Loucy (cell line): ENCODE results near the gene MSMP.
A peak's percentile ranks its signal among the peaks of the same experiment; 100 is the strongest.

Experiments used
- H2AFZ ChIP-seq: fragments of 200-600 bp; sonication (generic); 2 replicates; pipeline ENCODE4 v1.6.0; 2016; ENCODE audit warnings: antibody characterized with exemption, mild to moderate bottlenecking, low read length, moderate library complexity
- H3F3A ChIP-seq: fragments of 200-600 bp; 2 replicates; pipeline ENCODE4 v1.6.0; 2016; ENCODE audit warnings: antibody characterized with exemption, low read depth, mild to moderate bottlenecking
- H3K27me3 ChIP-seq: fragments of 200-600 bp; sonication (generic); 2 replicates; pipeline ENCODE4 v1.6.1; 2014; ENCODE audit warnings: low read length, mild to moderate bottlenecking; ENCODE audit not compliant: insufficient read depth, poor library complexity, severe bottlenecking
- H3K36me3 ChIP-seq: fragments of 200-600 bp; sonication (generic); 2 replicates; pipeline ENCODE4 v1.6.1; 2016; ENCODE audit warnings: low read length; ENCODE audit not compliant: insufficient read depth
- H3K4me1 ChIP-seq: fragments of 200-600 bp; sonication (generic); 2 replicates; pipeline ENCODE4 v1.5.1; 2014; ENCODE audit warnings: low read length, mild to moderate bottlenecking; ENCODE audit not compliant: insufficient read depth, poor library complexity, severe bottlenecking
- H3K4me2 ChIP-seq: fragments of 200-600 bp; sonication (generic); 2 replicates; pipeline ENCODE4 v1.6.0; 2014; ENCODE audit warnings: antibody characterized with exemption, low read length, low read depth, mild to moderate bottlenecking; ENCODE audit not compliant: poor library complexity, severe bottlenecking
- H3K4me3 ChIP-seq: fragments of 200-600 bp; sonication (generic); 2 replicates; pipeline ENCODE4 v1.5.1; 2014; ENCODE audit warnings: low read length, mild to moderate bottlenecking, mixed read lengths; ENCODE audit not compliant: poor library complexity, severe bottlenecking
- H3K79me2 ChIP-seq: fragments of 200-600 bp; sonication (generic); 2 replicates; pipeline ENCODE4 v1.6.1; 2014; ENCODE audit warnings: low read length; ENCODE audit not compliant: insufficient read depth
- H3K9ac ChIP-seq: fragments of 200-600 bp; sonication (generic); 2 replicates; pipeline ENCODE4 v1.6.0; 2014; ENCODE audit warnings: mild to moderate bottlenecking, low read depth, low read length, moderate library complexity; ENCODE audit not compliant: poor library complexity, severe bottlenecking
- H3K9me2 ChIP-seq: fragments of 200-600 bp; sonication (generic); replicated peaks from 2 replicates; pipeline ENCODE4 v1.6.1; 2016; ENCODE audit warnings: low read depth, low read length, mixed read lengths
- H3K9me3 ChIP-seq: fragments of 200-600 bp; sonication (generic); 2 replicates; pipeline ENCODE4 v1.6.1; 2014; ENCODE audit warnings: mild to moderate bottlenecking, antibody characterized with exemption, low read length, low read depth; ENCODE audit not compliant: insufficient read depth
- H4K20me1 ChIP-seq: fragments of 200-600 bp; sonication (generic); 2 replicates; pipeline ENCODE4 v1.6.0; 2014; ENCODE audit warnings: antibody characterized with exemption, low read length, mild to moderate bottlenecking; ENCODE audit not compliant: insufficient read depth, poor library complexity, severe bottlenecking
- EZH2phosphoT487 ChIP-seq: fragments of 200-600 bp; IDR thresholded peaks from 2 replicates; pipeline ENCODE4 v1.6.1; 2018; ENCODE audit warnings: antibody characterized with exemption, mild to moderate bottlenecking, moderate library complexity, borderline replicate concordance
- TF ChIP-seq, protein P1 (sequence below): fragments of 200-600 bp; sonication (generic); conservative IDR thresholded peaks from 2 replicates; pipeline ENCODE4 v1.5.1; 2014; ENCODE audit warnings: mild to moderate bottlenecking, antibody characterized with exemption, low read length

Gene MSMP

DNA sequence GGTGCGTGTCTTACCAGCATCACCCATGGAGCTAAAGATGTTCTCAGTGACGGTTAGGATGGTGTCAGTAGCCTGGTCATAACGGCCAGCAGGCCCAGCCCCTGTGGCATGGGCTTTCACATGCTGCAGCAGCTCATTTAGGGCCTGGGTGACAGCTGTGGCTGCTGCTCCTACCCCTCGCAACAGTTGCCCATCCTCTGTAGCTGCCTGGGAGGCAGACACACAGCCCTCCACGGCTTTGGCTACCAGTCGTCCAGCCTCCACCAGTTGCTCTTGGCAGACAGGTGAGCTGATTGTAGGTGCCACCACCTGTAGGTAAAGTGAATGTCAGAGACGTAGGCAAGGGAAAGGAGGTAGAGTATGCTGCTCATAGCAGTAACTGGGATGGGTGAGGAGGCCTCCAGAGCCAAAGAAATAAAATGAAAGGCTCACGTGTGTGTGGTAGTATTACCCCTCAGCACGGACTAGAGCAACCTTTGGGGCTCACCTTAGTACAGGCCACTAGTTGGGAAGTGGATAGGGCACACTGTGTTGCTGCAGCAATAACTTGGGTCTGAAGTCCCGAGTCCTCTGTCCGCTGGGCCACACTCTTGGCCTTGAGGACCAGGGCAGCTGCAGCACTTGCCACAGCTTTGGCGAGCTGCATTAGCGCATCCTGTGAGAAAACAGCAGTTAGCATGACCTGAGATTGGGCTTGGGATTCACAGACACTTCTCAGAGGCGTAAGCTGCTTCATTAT, 36.8 kb downstream of the MSMP start:
- no peak for TF ChIP-seq EZH2phosphoT487
- TF ChIP-seq, protein P1, sequence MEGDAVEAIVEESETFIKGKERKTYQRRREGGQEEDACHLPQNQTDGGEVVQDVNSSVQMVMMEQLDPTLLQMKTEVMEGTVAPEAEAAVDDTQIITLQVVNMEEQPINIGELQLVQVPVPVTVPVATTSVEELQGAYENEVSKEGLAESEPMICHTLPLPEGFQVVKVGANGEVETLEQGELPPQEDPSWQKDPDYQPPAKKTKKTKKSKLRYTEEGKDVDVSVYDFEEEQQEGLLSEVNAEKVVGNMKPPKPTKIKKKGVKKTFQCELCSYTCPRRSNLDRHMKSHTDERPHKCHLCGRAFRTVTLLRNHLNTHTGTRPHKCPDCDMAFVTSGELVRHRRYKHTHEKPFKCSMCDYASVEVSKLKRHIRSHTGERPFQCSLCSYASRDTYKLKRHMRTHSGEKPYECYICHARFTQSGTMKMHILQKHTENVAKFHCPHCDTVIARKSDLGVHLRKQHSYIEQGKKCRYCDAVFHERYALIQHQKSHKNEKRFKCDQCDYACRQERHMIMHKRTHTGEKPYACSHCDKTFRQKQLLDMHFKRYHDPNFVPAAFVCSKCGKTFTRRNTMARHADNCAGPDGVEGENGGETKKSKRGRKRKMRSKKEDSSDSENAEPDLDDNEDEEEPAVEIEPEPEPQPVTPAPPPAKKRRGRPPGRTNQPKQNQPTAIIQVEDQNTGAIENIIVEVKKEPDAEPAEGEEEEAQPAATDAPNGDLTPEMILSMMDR: no peak
- H3K4me3 ChIP-seq: no peak overlapping the region
- H3F3A ChIP-seq: no peaks in the 10 kb centered on the region
- H2AFZ ChIP-seq: no peak overlapping the region
- H3K36me3 ChIP-seq: peaks cover 97% of the 10 kb centered on the region; the same call in 1 of the 2 replicates
- H3K27me3 ChIP-seq: no peaks in the 10 kb centered on the region
- H3K9me3 ChIP-seq: no peaks in the 10 kb centered on the region
- H3K9me2 ChIP-seq: no peaks in the 10 kb centered on the region
- H3K4me2 ChIP-seq: no peak overlapping the region
- no peaks in the 10 kb centered on the region for H4K20me1 ChIP-seq
- no peak overlapping the region for H3K9ac ChIP-seq
- H3K4me1 ChIP-seq: no peaks in the 10 kb centered on the region
- no peaks in the 10 kb centered on the region for H3K79me2 ChIP-seq

DNA sequence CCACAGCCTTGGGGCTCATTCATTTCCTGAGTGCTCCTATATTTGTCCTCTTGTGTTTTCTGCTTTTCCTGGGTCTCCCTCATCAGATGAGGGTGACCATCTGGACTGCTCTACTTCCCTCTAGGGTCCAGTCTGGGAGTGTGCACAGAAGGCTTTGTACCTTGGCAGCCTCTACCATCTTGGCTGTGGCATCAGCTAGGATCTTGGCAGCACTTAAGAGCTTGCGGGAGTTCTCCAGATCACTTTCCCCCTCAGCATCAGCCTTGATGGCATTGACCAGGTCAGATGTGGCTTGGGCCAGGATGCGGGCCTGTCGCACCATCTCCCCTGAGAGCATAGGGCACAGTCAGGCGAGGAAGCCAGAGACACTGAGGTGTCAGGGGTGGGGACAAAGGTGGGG, 37.8 kb downstream of the MSMP start:
- TF ChIP-seq, protein P1: peak; percentile 18; the same call in 1 of the 2 replicates
- TF ChIP-seq EZH2phosphoT487: no peak
- Histone ChIP-seq H3K4me1 (no peaks in the 10 kb centered on the region), H3K79me2 (no peaks in the 10 kb centered on the region), H3K4me2 (no peak overlapping the region), H3K4me3 (no peak overlapping the region), H4K20me1 (no peaks in the 10 kb centered on the region), H2AFZ (no peak overlapping the region), H3K36me3 (peaks cover 96% of the 10 kb centered on the region; the same call in 1 of the 2 replicates), H3K9me3 (no peaks in the 10 kb centered on the region), H3K9me2 (no peaks in the 10 kb centered on the region), H3K9ac (no peak overlapping the region), H3K27me3 (no peaks in the 10 kb centered on the region), H3F3A (no peaks in the 10 kb centered on the region)

DNA sequence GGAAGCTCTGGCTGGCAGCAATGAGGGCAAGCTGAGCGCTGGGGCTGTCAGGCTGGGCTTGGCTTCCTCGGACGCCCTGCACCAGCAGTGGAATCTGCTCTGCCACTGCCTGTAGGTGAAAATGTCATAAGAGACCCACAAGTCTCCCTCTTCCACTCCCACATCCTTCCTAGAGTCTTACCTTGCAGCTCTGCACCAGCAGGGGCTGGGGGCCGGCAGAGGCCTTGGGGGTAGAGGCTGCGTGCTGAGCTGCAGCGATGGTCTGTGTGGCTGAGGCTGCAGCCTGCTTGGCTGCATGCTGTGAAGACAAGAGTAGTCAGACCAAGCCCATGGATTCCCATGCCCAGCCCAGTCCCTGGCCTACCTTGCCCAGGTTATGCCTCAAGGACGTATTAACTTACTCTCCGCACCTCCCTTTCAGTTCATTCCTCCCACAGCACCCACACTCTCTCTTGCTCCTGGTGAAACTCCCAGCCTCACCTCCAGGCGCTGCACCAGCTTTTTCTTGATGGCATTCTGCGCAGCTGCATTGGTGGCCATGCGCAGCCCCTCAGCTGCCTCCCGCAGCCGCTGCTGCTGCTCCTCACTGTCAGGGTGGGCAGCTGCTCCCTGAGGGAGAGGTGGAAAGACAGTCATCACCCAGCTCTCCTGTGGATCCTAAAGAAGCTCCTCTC, 39.4 kb downstream of the MSMP start:
- Histone ChIP-seq H3K4me3 (no peak overlapping the region), H3F3A (no peaks in the 10 kb centered on the region), H4K20me1 (no peaks in the 10 kb centered on the region), H2AFZ (no peak overlapping the region), H3K9me3 (no peaks in the 10 kb centered on the region), H3K4me1 (no peaks in the 10 kb centered on the region), H3K4me2 (no peak overlapping the region), H3K9ac (no peak overlapping the region), H3K9me2 (no peaks in the 10 kb centered on the region), H3K79me2 (no peaks in the 10 kb centered on the region), H3K36me3 (peaks cover 94% of the 10 kb centered on the region; the same call in 1 of the 2 replicates), H3K27me3 (no peaks in the 10 kb centered on the region)
- TF ChIP-seq EZH2phosphoT487: no peak
- TF ChIP-seq, protein P1: no peak
